Right lobe of liver (tissue), 6 donors: ENCODE measurements around the gene DUSP7. TPM values are rescaled to one million over a fixed set of nuclear protein-coding genes. Genes with fewer than 3 reads are reported as not detected.
"Not testable (repeated sequence)": the region's sequence is repeated elsewhere in the genome, so short reads cannot be mapped to it uniquely, and the experiment has no call there.

Experiments
- ATAC-seq, 4 donors: fragments of 200-7000 bp; cut with Tn5 transposase; one replicate each; pipeline ENCODE4 v1.9.1; 2020; ENCODE audit warnings: mild to moderate bottlenecking in 4 of 4, moderate library complexity in 4 of 4
- DNase-seq, 3 donors: peaks; one replicate each; pipeline ENCODE4 v3.0.0-alpha.2; 2020
- H3K27ac ChIP-seq, 3 donors: fragments of 200-600 bp; one replicate each; pipeline ENCODE4 v1.8.0; 2022
- H3K27me3 ChIP-seq, 2 donors: fragments of 200-600 bp; one replicate each; pipeline ENCODE4 v1.8.0; 2022
- H3K36me3 ChIP-seq, 4 donors: fragments of 200-600 bp; sonication (generic) in 1 of 4; one replicate each; pipeline versions ENCODE4 v1.5.1 to v1.8.0; 2017 to 2022; ENCODE audit warnings: control low read depth in 1 of 4
- H3K4me1 ChIP-seq, 4 donors: fragments of 200-600 bp; sonication (generic) in 1 of 4; one replicate each; pipeline versions ENCODE4 v1.5.1 to v1.8.0; 2017 to 2022; ENCODE audit warnings: control low read depth in 1 of 4
- H3K4me3 ChIP-seq, 3 donors: fragments of 200-600 bp; one replicate each; pipeline ENCODE4 v1.8.0; 2022
- H3K9me3 ChIP-seq, 4 donors: fragments of 200-600 bp; sonication (generic) in 1 of 4; one replicate each; pipeline versions ENCODE4 v1.5.1 to v1.8.0; 2017 to 2022; ENCODE audit warnings: control low read depth in 1 of 4
- POLR2A ChIP-seq: fragments of 450-650 bp; IDR thresholded peaks from one replicate; pipeline ENCODE4 v1.6.1; 2017; ENCODE audit warnings: antibody characterized with exemption, mild to moderate bottlenecking
- WGBS: methylation state at CpG from one replicate; pipeline ENCODE4 v1.1.6; 2018; ENCODE audit warnings: low coverage, low lambda C conversion rate; ENCODE audit not compliant: insufficient coverage; ENCODE audit errors: missing lambda C conversion rate; 5-methylcytosine and 5-hydroxymethylcytosine counted together
- intact Hi-C, 2 donors: fragments of 100-400 bp; cut with DNase I; formaldehyde crosslinking; loops; one replicate each; pipeline versions ENCODE4 v1.11.2 to v1.14.1; 2022
- total RNA-seq, 6 experiments: library from RNA; depleted of rRNA in 2 of 6; stranded (reverse); fragments of >200 nt in 2 of 6; fragmentation: NEBNext Ultra II Directional in 3 of 6; extraction: Animal tissue kit (Norgen Biotek cat#: 25700) in 3 of 6; gene quantifications; one replicate each; pipeline versions ENCODE4 v1.1.0 to v1.2.4, GENCODE V29; 2016 to 2023
- TF ChIP-seq, protein P1 (sequence below), 4 donors: fragments of 200-600 bp in 3 of 4; fragments of 450-650 bp in 1 of 4; IDR thresholded peaks; one replicate each; pipeline versions ENCODE4 v1.5.1 to v1.8.0; 2016 to 2022; ENCODE audit warnings: antibody characterized with exemption in 4 of 4, mild to moderate bottlenecking in 2 of 4
- donor health status: DM: no; HTN: yes; CAD: no.
- donor health status: DM: no; HTN: no; CAD: no.
- donor health status: DM: no; HTN: no; CAD: no.
- donor health status: DM: no; HTN: yes; CAD: no.
- donor health status: DM: no; HTN: yes; CAD: no.

Gene DUSP7
- total RNA-seq, 6 experiments from 2014 or later: 3.0 to 4.2 (median 3.5) TPM

DNA sequence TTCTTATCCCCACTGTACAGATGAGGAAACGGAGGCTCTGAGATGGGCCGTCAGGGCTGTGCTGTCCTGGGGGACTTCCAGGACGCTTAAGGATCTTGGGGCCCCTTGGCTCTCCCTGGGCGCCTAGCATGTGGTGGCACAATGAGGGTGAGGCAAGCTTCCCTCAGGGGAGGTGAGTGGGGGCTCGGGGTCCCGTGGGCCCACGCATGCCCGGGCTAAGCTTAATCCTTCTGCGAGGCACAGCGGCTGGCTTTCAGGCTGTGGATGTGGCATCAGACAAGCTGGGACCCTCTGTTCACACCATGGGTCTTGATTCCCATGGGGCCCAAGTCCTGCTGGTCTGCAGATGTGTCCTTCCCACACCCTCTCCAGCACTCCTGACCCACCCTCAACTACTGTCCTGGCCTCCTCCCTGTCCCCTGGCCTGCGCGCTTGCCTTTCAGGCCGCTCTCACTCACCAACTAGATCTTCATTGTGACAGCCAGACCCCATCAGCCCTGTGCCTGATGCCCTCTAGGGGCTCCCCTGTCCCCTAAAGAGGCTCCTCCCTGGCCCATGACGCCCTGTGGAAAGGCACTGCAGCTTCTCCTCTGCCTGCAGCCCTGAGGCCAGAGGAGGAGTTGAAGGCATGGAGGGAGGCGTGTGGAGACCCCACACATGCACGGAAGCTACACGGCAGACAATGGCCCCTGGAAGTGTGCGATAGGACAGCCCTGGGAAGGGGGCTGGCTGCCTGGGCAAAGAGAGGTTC lies 11.3 kb downstream of the DUSP7 start:
- TF ChIP-seq, protein P1, sequence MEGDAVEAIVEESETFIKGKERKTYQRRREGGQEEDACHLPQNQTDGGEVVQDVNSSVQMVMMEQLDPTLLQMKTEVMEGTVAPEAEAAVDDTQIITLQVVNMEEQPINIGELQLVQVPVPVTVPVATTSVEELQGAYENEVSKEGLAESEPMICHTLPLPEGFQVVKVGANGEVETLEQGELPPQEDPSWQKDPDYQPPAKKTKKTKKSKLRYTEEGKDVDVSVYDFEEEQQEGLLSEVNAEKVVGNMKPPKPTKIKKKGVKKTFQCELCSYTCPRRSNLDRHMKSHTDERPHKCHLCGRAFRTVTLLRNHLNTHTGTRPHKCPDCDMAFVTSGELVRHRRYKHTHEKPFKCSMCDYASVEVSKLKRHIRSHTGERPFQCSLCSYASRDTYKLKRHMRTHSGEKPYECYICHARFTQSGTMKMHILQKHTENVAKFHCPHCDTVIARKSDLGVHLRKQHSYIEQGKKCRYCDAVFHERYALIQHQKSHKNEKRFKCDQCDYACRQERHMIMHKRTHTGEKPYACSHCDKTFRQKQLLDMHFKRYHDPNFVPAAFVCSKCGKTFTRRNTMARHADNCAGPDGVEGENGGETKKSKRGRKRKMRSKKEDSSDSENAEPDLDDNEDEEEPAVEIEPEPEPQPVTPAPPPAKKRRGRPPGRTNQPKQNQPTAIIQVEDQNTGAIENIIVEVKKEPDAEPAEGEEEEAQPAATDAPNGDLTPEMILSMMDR (IDR thresholded peaks at IDR 0.05): no peak
- no peak for TF ChIP-seq POLR2A
- H3K4me1 ChIP-seq: peaks cover 0 to 3% (median 0%) of the 10 kb centered on the region in 4 donors

GRCh38 chr3:52043750-52044149 lies 12.6 kb downstream of the DUSP7 start:
- intact Hi-C loops: no loop called here
- Histone ChIP-seq H3K4me3 (no peak overlapping the region), H3K27ac (no peak overlapping the region), H3K27me3 (no peaks in the 10 kb centered on the region), H3K4me1 (peaks cover 0 to 8% (median 0%) of the 10 kb centered on the region in 4 donors), H3K36me3 (no peaks in the 10 kb centered on the region), H3K9me3 (no peaks in the 10 kb centered on the region)
- DNase-seq (no peak), ATAC-seq (no peak)
- 60% methylated on average over 1 of the region's 6 CpGs for WGBS
- TF ChIP-seq POLR2A: no peak
- TF ChIP-seq, protein P1 (IDR thresholded peaks at IDR 0.05): no peak

More for the DNA sequence above, 11.3 kb downstream of the DUSP7 start:
- Histone ChIP-seq H3K27ac (no peak overlapping the region), H3K27me3 (no peaks in the 10 kb centered on the region), H3K4me3 (no peak overlapping the region), H3K36me3 (peaks cover 0 to 5% (median under 1%) of the 10 kb centered on the region in 4 donors), H3K9me3 (no peaks in the 10 kb centered on the region)
- WGBS: 92% methylated on average over 2 of the region's 18 CpGs
- DNase-seq (no peak), ATAC-seq (no peak)
- intact Hi-C loops: no loop called here

DNA sequence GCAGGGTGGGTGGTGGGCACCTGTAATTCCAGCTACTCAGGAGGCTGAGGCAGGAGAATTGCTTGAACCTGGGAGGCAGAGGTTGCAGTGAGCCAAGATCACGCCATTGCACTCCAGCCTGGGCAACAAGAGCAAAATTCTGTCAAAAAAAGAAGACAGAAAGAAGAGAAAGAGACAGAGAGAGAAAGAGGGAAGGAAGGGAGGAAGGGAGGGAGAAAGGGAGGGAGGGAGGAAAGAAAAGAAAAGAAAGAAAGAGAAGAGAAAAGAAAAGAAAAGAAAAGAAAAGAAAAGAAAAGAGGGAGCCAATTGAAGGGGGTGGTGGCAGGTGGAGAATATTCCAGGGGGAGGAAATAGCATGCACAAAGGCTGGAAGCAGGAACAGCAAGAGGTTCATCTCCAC lies 13.3 kb downstream of the DUSP7 start:
- 100% methylated on average over 1 of the region's 1 CpG for WGBS
- H3K36me3 ChIP-seq, H3K4me3 ChIP-seq, H3K4me1 ChIP-seq, ATAC-seq, intact Hi-C loops, H3K27me3 ChIP-seq, DNase-seq, H3K9me3 ChIP-seq, H3K27ac ChIP-seq: not testable (repeated sequence)

- intact Hi-C loops: no loop called here
- H3K27me3 ChIP-seq: no peaks in the 10 kb centered on the region
- H3K4me1 ChIP-seq: peaks cover 0 to 8% (median 0%) of the 10 kb centered on the region in 4 donors
- DNase-seq (no peak), ATAC-seq (no peak)
- H3K27ac ChIP-seq: no peak overlapping the region
- no peaks in the 10 kb centered on the region for H3K9me3 ChIP-seq
- WGBS: 72% methylated on average over 5 of the region's 10 CpGs
- no peak overlapping the region for H3K4me3 ChIP-seq
- no peak for TF ChIP-seq POLR2A
- TF ChIP-seq, protein P1 (IDR thresholded peaks at IDR 0.05): no peak
- H3K36me3 ChIP-seq: no peaks in the 10 kb centered on the region
Observed at GRCh38 chr3:52041118-52041731, 15.1 kb downstream of the DUSP7 start.

DNA sequence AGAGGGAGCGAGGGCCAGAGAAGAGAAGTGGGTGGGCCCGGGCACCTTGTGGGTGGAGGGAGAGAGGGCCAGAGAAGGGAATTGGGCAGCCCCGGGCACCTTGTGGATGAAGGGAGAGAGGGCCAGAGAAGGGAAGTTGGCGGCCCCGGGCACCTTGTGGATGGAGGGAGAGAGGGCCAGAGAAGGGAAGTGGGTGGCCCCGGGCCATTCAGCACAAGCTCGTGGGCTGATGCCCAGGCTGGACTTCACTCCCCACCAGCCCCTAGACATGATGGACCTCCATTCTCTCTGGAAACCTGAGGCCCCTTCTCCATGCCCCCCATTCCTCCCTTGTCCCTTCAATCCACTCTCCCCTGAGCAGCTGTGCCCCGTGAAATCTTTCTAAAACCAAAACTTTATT lies 15.8 kb downstream of the DUSP7 start:
- no peak overlapping the region for H3K4me3 ChIP-seq
- DNase-seq (no peak), ATAC-seq (no peak)
- H3K27me3 ChIP-seq: no peaks in the 10 kb centered on the region
- H3K27ac ChIP-seq: no peak overlapping the region
- 80% methylated on average over 3 of the region's 8 CpGs for WGBS
- peaks cover 0 to 8% (median 0%) of the 10 kb centered on the region in 4 donors for H3K4me1 ChIP-seq
- no peaks in the 10 kb centered on the region for H3K9me3 ChIP-seq
- H3K36me3 ChIP-seq: no peaks in the 10 kb centered on the region
- intact Hi-C loops: no loop called here
- no peak for TF ChIP-seq POLR2A
- TF ChIP-seq, protein P1 (IDR thresholded peaks at IDR 0.05): no peak
